OCI-LY1 (cell line): ENCODE data around the gene ENOX2.
"Not testable (repeated sequence)": the region's sequence is repeated elsewhere in the genome, so short reads cannot be mapped to it uniquely, and the experiment has no call there.

ENCODE experiments used
- CTCF ChIP-seq: fragments of 200-600 bp; sonication (generic), shearing (Covaris generic); IDR thresholded peaks from 2 replicates; pipeline ENCODE4 v1.5.1; 2017; ENCODE audit warnings: mild to moderate bottlenecking, antibody characterized with exemption, low read length, moderate library complexity, mixed read lengths
- EZH2 ChIP-seq: fragments of 200-600 bp; sonication (generic), shearing (Covaris generic); IDR thresholded peaks from 2 replicates; pipeline ENCODE4 v1.8.0; 2017; ENCODE audit warnings: borderline replicate concordance, mixed run types, mild to moderate bottlenecking, antibody characterized with exemption, low read length, moderate library complexity, mixed read lengths

GRCh38 chrX:130819367-130819766, 83.6 kb downstream of the ENOX2 start:
- TF ChIP-seq CTCF, EZH2: not testable (repeated sequence)
